ENCODE results near the gene FHOD3.

Gene FHOD3

GRCh38 chr18:36527051-36527450 is 229.5 kb downstream of the FHOD3 start:
- peaks cover 10% of the 10 kb centered on the region; the same call in 1 of the 2 replicates for H3K4me1 ChIP-seq (ENCODE audit: insufficient read depth, low read length)
- 92% methylated on average over 6 of the region's 6 CpGs for WGBS

DNA sequence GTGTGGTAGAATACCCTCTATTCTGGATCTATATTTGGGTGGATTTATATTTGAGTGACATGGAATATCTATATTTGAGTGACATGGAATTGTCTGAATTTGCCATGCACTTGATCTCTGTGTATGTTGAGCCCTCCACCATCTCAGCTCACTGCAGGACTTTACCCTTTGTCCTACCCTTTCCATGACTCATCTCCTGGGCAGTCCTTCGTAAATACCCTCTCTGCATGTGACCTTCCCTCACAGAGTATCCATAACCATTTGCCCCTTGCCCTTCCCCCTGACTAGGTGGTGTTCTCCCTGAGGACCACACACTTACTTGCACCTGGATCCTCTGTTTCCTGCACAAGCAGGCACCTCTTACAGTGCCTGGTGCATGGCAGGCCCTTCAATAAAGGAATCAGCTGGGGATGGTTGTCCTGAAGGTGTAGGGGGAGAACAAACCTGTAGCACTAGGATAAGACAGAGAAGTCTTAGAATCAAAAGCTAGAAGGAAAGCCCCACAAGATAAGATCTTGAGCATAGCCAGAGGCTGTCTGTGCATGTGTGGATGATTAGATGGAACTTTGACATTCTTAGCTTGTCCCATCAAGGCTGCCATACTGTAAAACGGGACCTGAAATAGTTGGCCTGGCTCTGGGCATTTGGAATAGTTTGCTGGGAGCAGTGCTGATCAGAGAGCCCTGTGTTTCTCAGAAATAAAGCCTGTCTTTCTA is 230.4 kb downstream of the FHOD3 start:
- 84% methylated on average over 2 of the region's 2 CpGs for WGBS
- Histone ChIP-seq H3K27ac (ENCODE audit: low read depth, low read length) (no peak overlapping the region), H3K9me3 (ENCODE audit: insufficient read depth, low read depth, low read length) (no peaks in the 10 kb centered on the region), H3K4me3 (ENCODE audit: low read length) (no peak overlapping the region), H3K4me1 (ENCODE audit: insufficient read depth, low read length) (0 out of 2 replicates have a peak, but pooled peaks cover 3% of the 10 kb centered on the region), H3K36me3 (ENCODE audit: insufficient read depth, low read length) (no peaks in the 10 kb centered on the region), H3K27me3 (ENCODE audit: insufficient read depth, low read length) (no peaks in the 10 kb centered on the region), H3K9ac (ENCODE audit: low read depth, low read length) (no peak overlapping the region)

More at GRCh38 chr18:36527051-36527450, 229.5 kb downstream of the FHOD3 start:
- H3K27ac ChIP-seq (ENCODE audit: low read depth, low read length) = no peak overlapping the region
- H3K36me3 ChIP-seq (ENCODE audit: insufficient read depth, low read length) = no peaks in the 10 kb centered on the region
- no peaks in the 10 kb centered on the region for H3K27me3 ChIP-seq (ENCODE audit: insufficient read depth, low read length)
- no peaks in the 10 kb centered on the region for H3K9me3 ChIP-seq (ENCODE audit: insufficient read depth, low read depth, low read length)
- H3K9ac ChIP-seq (ENCODE audit: low read depth, low read length) = no peak overlapping the region
- H3K4me3 ChIP-seq (ENCODE audit: low read length) = no peak overlapping the region

DNA sequence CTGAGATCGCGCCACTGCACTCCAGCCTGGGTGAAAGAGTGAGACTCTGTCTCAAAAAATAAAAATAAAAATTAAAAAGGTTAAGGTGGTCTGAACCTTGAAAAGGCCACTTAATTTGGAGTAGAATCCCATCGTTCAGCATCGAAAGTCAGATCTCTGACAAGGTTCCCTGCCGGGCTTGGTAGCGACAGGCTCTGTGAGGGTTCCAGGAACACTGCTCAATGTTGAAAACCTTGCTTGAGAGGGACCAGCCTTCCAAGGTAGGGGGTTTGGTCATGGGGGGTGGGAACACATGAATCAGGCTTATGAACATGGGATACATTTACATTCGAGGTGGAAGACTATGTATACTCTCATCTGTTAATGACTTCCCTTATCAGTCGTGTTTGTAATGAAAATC is 232.2 kb downstream of the FHOD3 start:
- Histone ChIP-seq H3K4me1 (ENCODE audit: insufficient read depth, low read length) (0 out of 2 replicates have a peak, but pooled peaks cover 3% of the 10 kb centered on the region), H3K9me3 (ENCODE audit: insufficient read depth, low read depth, low read length) (no peaks in the 10 kb centered on the region), H3K27ac (ENCODE audit: low read depth, low read length) (no peak overlapping the region), H3K9ac (ENCODE audit: low read depth, low read length) (no peak overlapping the region), H3K4me3 (ENCODE audit: low read length) (no peak overlapping the region), H3K36me3 (ENCODE audit: insufficient read depth, low read length) (no peaks in the 10 kb centered on the region), H3K27me3 (ENCODE audit: insufficient read depth, low read length) (no peaks in the 10 kb centered on the region)
- WGBS = 94% methylated on average over 8 of the region's 8 CpGs

GRCh38 chr18:36530676-36531405 is 233.3 kb downstream of the FHOD3 start:
- WGBS = 91% methylated on average over 4 of the region's 4 CpGs
- Histone ChIP-seq H3K27ac (ENCODE audit: low read depth, low read length) (no peak overlapping the region), H3K36me3 (ENCODE audit: insufficient read depth, low read length) (no peaks in the 10 kb centered on the region), H3K4me3 (ENCODE audit: low read length) (no peak overlapping the region), H3K4me1 (ENCODE audit: insufficient read depth, low read length) (0 out of 2 replicates have a peak, but pooled peaks cover 4% of the 10 kb centered on the region), H3K9me3 (ENCODE audit: insufficient read depth, low read depth, low read length) (no peaks in the 10 kb centered on the region), H3K9ac (ENCODE audit: low read depth, low read length) (no peak overlapping the region), H3K27me3 (ENCODE audit: insufficient read depth, low read length) (no peaks in the 10 kb centered on the region)

GRCh38 chr18:36531636-36532035 is 234.1 kb downstream of the FHOD3 start:
- H3K27me3 ChIP-seq (ENCODE audit: insufficient read depth, low read length) = no peaks in the 10 kb centered on the region
- H3K4me1 ChIP-seq (ENCODE audit: insufficient read depth, low read length) = peaks cover 11% of the 10 kb centered on the region; the same call in 1 of the 2 replicates
- H3K9ac ChIP-seq (ENCODE audit: low read depth, low read length) = no peak overlapping the region
- H3K36me3 ChIP-seq (ENCODE audit: insufficient read depth, low read length) = no peaks in the 10 kb centered on the region
- no peak overlapping the region for H3K27ac ChIP-seq (ENCODE audit: low read depth, low read length)
- 95% methylated on average over 7 of the region's 7 CpGs for WGBS
- no peak overlapping the region for H3K4me3 ChIP-seq (ENCODE audit: low read length)
- H3K9me3 ChIP-seq (ENCODE audit: insufficient read depth, low read depth, low read length) = no peaks in the 10 kb centered on the region

DNA sequence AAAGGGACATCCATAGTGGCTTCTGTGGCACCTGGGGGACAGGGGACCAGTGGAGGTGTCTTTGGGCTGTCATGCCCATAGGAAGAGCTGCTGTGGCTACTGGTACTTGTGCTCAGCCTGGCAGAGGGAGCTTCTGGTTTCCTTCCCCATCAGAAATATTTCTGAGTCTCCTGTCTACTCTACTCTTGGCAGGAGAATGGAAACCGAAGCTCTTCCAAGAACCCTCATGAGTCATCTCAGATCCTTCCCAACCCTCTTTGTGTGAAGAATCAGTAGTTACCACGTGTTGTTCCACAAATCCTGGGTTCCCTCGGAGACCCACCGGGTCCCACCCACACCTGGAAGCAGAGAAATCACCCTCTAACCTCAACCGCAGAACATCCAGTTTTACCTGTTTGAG is 234.9 kb downstream of the FHOD3 start:
- no peak overlapping the region for H3K27ac ChIP-seq (ENCODE audit: low read depth, low read length)

DNA sequence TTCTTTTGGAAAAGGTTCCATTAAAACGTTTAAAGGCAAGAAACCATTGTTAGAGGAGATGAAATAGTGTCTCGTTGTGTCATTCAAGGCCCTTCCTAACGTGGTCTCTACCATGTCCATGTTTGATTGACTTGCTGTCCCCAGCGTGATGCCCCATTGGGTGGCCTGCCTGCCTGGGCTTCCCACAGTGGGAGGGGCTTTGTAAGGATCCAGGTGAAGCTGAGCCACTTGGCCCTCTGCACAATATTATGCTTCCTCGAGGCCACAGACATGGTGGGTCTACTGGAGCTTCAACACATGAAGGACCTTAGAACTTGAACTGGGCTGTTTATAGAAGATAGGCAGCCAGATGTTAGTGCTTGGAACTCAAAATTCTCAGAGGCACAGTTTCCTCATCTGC is 235.3 kb downstream of the FHOD3 start:
- H3K27me3 ChIP-seq (ENCODE audit: insufficient read depth, low read length) = no peaks in the 10 kb centered on the region
- H3K4me3 ChIP-seq (ENCODE audit: low read length) = no peak overlapping the region
- H3K9ac ChIP-seq (ENCODE audit: low read depth, low read length) = no peak overlapping the region
- no peak overlapping the region for H3K27ac ChIP-seq (ENCODE audit: low read depth, low read length)
- H3K36me3 ChIP-seq (ENCODE audit: insufficient read depth, low read length) = no peaks in the 10 kb centered on the region
- no peaks in the 10 kb centered on the region for H3K9me3 ChIP-seq (ENCODE audit: insufficient read depth, low read depth, low read length)
- peaks cover 15% of the 10 kb centered on the region; the same call in 1 of the 2 replicates for H3K4me1 ChIP-seq (ENCODE audit: insufficient read depth, low read length)
- 92% methylated on average over 5 of the region's 5 CpGs for WGBS

More for the DNA sequence above, 234.9 kb downstream of the FHOD3 start:
- 92% methylated on average over 5 of the region's 5 CpGs for WGBS
- Histone ChIP-seq H3K36me3 (ENCODE audit: insufficient read depth, low read length) (no peaks in the 10 kb centered on the region), H3K4me3 (ENCODE audit: low read length) (no peak overlapping the region), H3K27me3 (ENCODE audit: insufficient read depth, low read length) (no peaks in the 10 kb centered on the region), H3K9me3 (ENCODE audit: insufficient read depth, low read depth, low read length) (no peaks in the 10 kb centered on the region), H3K4me1 (ENCODE audit: insufficient read depth, low read length) (peaks cover 15% of the 10 kb centered on the region; the same call in 1 of the 2 replicates), H3K9ac (ENCODE audit: low read depth, low read length) (no peak overlapping the region)

- 93% methylated on average over 8 of the region's 8 CpGs for WGBS
- peaks cover 15% of the 10 kb centered on the region; the same call in 1 of the 2 replicates for H3K4me1 ChIP-seq (ENCODE audit: insufficient read depth, low read length)
Observed at GRCh38 chr18:36533446-36534153, 236.1 kb downstream of the FHOD3 start.

GRCh38 chr18:36534154-36534688 is 236.7 kb downstream of the FHOD3 start:
- no peaks in the 10 kb centered on the region for H3K27me3 ChIP-seq (ENCODE audit: insufficient read depth, low read length)
- no peak overlapping the region for H3K9ac ChIP-seq (ENCODE audit: low read depth, low read length)
- H3K27ac ChIP-seq (ENCODE audit: low read depth, low read length) = no peak overlapping the region
- peaks cover 15% of the 10 kb centered on the region; the same call in 1 of the 2 replicates for H3K4me1 ChIP-seq (ENCODE audit: insufficient read depth, low read length)
- H3K4me3 ChIP-seq (ENCODE audit: low read length) = no peak overlapping the region
- no peaks in the 10 kb centered on the region for H3K9me3 ChIP-seq (ENCODE audit: insufficient read depth, low read depth, low read length)
- WGBS = 96% methylated on average over 5 of the region's 5 CpGs
- no peaks in the 10 kb centered on the region for H3K36me3 ChIP-seq (ENCODE audit: insufficient read depth, low read length)

More at GRCh38 chr18:36533446-36534153, 236.1 kb downstream of the FHOD3 start:
- Histone ChIP-seq H3K36me3 (ENCODE audit: insufficient read depth, low read length) (no peaks in the 10 kb centered on the region), H3K4me3 (ENCODE audit: low read length) (no peak overlapping the region), H3K27ac (ENCODE audit: low read depth, low read length) (no peak overlapping the region), H3K9ac (ENCODE audit: low read depth, low read length) (no peak overlapping the region), H3K27me3 (ENCODE audit: insufficient read depth, low read length) (no peaks in the 10 kb centered on the region), H3K9me3 (ENCODE audit: insufficient read depth, low read depth, low read length) (no peaks in the 10 kb centered on the region)

DNA sequence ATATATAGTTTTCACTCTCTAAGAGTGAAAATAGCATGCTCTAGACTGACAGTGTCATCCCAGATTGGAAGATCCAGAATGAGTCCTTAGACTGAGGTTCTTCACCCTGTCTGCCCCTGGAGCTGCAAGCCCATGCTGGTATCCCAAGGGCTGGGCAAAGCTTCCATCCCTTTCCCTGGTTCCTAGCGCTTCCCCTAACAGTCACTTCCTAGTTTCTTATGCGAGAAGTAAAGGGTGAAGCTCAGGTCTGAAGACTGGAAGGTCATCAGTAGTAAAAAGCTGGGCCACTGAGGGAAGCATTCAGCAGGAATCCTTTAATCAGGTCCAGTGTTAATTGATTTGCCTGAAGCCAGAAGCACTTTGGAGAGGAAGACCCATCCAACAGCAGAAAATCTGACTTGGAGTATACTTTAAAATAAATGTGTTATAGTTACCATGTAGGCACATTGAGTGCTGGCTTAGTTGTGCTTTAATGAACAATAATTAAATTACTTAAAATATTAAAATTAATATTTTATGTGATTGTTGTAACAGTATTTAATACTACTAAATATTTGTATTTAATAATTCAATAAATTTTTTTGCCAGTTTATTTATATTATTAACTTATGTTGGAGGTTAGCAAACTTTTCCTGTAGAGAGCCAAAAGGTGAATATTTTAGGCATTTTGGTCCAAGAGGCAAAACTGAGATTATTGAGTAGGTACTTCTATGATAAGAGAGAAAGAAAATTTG is 237.9 kb downstream of the FHOD3 start:
- WGBS = 86% methylated on average over 2 of the region's 2 CpGs
- Histone ChIP-seq H3K9me3 (ENCODE audit: insufficient read depth, low read depth, low read length) (no peaks in the 10 kb centered on the region), H3K4me1 (ENCODE audit: insufficient read depth, low read length) (peaks cover 15% of the 10 kb centered on the region; the same call in 1 of the 2 replicates), H3K4me3 (ENCODE audit: low read length) (no peak overlapping the region), H3K36me3 (ENCODE audit: insufficient read depth, low read length) (no peaks in the 10 kb centered on the region), H3K27me3 (ENCODE audit: insufficient read depth, low read length) (no peaks in the 10 kb centered on the region), H3K27ac (ENCODE audit: low read depth, low read length) (no peak overlapping the region), H3K9ac (ENCODE audit: low read depth, low read length) (no peak overlapping the region)

All from HUES64 (cell line).